Retinal pigment epithelial cell (primary cell): ENCODE data around the gene DIAPH3.

Experiments used
- DNase-seq: peaks from one replicate; pipeline ENCODE4 v3.0.0-alpha.2; 2010; ENCODE audit warnings: low read depth
- H3K4me3 ChIP-seq: 2 replicates; pipeline ENCODE4 v1.5.1; 2011; ENCODE audit warnings: mild to moderate bottlenecking, low read length, control low read depth, moderate library complexity
- TF ChIP-seq, protein P1 (sequence below): conservative IDR thresholded peaks from 2 replicates; pipeline ENCODE4 v1.5.1; 2011; ENCODE audit warnings: low read depth, low read length, control low read depth, inconsistent platforms

Gene DIAPH3

DNA sequence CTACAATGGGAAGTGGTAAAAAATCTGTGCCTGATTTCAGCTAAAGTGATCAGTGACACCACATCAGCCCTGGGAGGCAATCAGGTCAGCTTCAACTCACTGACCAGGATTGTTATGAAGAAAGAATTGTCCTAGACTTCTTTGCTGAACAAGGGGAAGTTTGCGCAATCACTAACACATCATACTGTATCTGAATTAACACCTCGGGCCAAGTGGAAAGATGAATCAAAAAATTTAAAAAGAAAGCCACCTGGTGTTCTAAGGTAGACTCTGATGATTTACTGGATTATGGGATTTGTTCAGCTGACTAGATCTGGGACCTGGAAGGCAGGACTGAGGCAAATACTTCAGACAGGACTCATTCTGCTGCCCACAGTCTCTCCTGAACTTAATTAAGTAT is 161.8 kb downstream of the DIAPH3 start:
- DNase-seq = no peak
- no peak overlapping the region for H3K4me3 ChIP-seq
- TF ChIP-seq, protein P1, sequence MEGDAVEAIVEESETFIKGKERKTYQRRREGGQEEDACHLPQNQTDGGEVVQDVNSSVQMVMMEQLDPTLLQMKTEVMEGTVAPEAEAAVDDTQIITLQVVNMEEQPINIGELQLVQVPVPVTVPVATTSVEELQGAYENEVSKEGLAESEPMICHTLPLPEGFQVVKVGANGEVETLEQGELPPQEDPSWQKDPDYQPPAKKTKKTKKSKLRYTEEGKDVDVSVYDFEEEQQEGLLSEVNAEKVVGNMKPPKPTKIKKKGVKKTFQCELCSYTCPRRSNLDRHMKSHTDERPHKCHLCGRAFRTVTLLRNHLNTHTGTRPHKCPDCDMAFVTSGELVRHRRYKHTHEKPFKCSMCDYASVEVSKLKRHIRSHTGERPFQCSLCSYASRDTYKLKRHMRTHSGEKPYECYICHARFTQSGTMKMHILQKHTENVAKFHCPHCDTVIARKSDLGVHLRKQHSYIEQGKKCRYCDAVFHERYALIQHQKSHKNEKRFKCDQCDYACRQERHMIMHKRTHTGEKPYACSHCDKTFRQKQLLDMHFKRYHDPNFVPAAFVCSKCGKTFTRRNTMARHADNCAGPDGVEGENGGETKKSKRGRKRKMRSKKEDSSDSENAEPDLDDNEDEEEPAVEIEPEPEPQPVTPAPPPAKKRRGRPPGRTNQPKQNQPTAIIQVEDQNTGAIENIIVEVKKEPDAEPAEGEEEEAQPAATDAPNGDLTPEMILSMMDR = no peak

DNA sequence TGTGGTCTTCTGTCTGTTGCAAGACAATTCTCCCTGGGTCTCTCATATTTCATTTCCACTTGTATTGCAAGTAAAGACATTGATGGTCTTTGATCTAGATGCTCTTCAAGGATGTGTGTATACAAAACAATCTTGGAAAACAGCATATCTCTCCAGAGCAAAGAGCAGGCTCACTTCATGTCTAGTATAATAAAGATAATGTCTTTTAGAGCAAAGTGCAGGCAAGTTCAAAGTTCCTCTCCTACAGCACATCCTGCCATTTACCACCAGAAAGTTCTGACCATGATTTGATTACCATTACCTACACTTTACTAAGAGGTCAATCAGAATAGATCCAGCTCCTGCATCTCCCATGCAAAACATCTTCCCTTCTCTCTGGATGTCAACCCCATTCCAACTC is 162.8 kb downstream of the DIAPH3 start:
- no peak for DNase-seq
- H3K4me3 ChIP-seq = no peak overlapping the region
- TF ChIP-seq, protein P1 = no peak

DNA sequence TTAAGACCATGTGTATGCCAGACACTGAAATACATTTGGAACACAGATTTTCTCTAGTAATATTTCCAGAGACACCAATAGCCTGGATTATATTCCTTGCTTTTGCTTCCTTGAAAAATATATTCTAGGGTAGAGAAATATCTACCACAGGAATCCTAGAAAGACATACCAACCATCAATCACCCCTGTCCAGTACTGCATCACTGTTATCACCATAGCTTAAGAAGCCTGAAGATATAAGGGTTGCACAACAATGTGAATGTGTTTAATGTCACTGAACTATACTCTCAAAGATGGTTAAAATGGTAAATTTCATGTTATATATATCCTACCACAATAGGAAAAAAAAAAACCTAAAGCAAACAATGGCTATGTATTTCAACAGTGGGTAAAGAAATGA is 163.6 kb downstream of the DIAPH3 start:
- TF ChIP-seq, protein P1 = no peak
- no peak overlapping the region for H3K4me3 ChIP-seq
- no peak for DNase-seq

DNA sequence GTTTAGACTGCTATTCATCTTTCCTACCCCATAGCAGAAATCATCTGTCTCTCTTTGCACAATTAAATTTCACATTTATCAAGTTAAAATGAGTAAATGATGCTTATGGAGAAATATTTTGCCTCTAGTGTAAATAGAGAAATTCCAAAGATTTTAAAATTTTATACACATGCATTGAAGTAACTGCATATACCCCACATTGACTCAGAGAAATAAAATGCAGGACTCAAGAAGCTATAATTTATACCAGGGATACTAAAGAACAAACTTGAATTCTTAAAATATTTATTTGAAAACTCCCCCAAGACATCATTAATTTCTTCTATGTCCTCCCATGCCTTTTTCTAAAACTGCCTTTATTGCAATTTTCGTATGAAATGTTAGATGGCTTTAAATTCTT is 165.8 kb downstream of the DIAPH3 start:
- no peak overlapping the region for H3K4me3 ChIP-seq
- TF ChIP-seq, protein P1 = no peak
- DNase-seq = no peak

DNA sequence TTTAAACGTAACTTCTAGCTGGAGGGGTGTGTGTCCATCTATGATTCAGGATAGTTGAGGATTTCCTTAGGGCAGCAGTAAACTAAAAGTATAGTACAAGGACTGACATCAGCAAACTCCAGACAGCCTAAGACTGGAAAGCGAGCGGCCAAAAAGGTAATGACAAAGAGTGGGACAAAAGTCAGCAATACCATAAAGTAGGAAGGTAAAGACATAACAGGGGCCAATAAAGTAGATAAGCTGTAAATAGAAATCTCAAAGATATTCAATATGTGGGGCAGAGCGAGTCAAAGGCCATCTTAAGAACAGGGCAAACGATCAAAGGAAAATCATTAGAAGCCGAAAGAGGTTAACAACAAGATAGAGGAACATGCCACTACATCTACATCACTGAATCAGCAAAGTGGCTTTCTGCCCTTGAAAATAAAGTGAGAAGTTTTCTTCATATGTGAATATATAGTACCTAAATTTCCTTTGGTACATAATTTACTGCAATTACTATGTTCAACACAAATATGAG is 167.2 kb downstream of the DIAPH3 start:
- TF ChIP-seq, protein P1 = no peak
- H3K4me3 ChIP-seq = no peak overlapping the region
- no peak for DNase-seq

DNA sequence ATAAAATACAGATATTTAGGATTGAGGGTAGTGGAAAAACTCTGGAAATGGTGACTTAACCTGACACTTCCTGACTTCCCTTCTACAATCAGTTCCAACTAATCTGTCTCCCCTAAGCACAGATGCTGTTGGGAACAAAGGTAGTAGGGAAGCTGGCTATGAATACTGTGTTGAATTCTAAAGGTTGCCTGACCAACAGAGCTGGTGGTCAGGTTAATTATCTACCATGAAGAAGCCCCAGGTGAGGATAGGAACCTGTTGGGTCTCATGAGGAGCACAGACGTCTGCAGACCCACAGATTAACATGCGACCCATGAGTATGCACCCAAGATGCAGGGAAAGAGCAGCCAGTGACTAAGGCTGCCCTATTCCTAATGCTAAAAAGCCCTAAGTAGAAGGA is 172.3 kb downstream of the DIAPH3 start:
- H3K4me3 ChIP-seq = no peak overlapping the region
- no peak for DNase-seq
- TF ChIP-seq, protein P1 = no peak

DNA sequence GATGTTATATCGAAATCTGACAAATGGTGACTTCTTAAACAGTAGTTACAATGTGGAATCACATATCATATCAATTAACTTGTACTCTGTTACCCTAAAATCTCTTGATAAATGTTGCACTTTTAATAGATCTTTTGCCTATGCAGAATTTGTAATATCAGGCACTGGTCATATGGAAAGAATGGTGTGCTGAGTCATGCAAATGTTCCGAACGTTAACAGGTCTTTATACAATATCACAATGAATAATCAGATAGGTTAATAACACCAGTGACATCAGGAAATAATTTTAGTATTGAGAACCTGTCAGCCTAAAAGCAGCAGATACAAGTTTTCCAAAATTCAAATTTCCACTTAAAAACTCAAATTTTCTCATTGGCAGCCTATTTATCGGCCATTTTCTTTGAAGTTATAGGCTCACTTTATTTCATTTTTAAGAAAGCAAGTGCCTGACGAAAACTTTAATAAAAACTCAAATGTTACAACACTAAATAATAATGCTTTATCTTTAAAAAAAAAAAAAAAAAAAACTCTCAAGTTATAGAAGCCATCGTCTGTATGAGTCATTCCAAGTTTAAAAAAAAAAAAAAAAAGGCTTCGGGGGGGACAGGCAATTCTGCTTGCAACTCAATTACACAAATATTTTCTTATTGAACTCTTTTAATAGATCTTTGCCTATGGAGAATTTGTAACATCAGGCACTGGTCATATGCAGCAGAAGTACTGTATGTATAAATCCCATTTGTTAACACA is 180.9 kb downstream of the DIAPH3 start:
- H3K4me3 ChIP-seq = peak overlapping the region; percentile 3
- DNase-seq = no peak
- TF ChIP-seq, protein P1 = no peak
